ENCODE results near the gene EPHA5.

DNA sequence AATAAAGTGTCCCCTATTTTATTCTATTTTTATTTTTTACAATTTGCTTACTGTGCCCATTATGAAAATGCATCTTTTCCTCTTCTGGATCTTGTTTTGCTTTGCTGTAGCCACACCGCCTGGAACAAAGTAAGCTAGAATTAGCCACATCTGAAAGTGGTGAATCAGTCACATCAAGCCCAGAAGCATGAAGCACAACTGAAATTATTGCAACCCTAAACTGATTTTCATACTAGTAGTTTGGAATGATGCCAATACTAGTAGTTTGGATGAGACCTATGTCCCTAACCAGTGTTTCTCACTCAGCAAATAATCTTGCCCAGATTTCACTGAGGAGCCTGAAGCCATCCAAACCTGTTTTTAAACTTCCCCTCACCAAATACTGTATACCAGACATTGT, 303.0 kb downstream of the EPHA5 start:
- no peak for TF ChIP-seq EP300 (IDR thresholded peaks at IDR 0.05)
- TF ChIP-seq, protein P1, sequence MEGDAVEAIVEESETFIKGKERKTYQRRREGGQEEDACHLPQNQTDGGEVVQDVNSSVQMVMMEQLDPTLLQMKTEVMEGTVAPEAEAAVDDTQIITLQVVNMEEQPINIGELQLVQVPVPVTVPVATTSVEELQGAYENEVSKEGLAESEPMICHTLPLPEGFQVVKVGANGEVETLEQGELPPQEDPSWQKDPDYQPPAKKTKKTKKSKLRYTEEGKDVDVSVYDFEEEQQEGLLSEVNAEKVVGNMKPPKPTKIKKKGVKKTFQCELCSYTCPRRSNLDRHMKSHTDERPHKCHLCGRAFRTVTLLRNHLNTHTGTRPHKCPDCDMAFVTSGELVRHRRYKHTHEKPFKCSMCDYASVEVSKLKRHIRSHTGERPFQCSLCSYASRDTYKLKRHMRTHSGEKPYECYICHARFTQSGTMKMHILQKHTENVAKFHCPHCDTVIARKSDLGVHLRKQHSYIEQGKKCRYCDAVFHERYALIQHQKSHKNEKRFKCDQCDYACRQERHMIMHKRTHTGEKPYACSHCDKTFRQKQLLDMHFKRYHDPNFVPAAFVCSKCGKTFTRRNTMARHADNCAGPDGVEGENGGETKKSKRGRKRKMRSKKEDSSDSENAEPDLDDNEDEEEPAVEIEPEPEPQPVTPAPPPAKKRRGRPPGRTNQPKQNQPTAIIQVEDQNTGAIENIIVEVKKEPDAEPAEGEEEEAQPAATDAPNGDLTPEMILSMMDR (IDR thresholded peaks at IDR 0.05): no peak
- TF ChIP-seq POLR2A (IDR thresholded peaks at IDR 0.05): no peak

Measured in tibial nerve (tissue), 4 donors.